Glutamatergic neuron (in vitro differentiated cells): Measurements from ENCODE around the gene RIPOR3. TPM values are rescaled to one million over a fixed set of nuclear protein-coding genes. Genes with fewer than 3 reads are reported as not detected.

Source experiments
- DNase-seq: peaks from one replicate; pipeline ENCODE4 v3.0.0; 2022
- H3K27ac Mint-ChIP-seq: one replicate; pipeline ENCODE4 v1.8.0; 2020; ENCODE audit warnings: mild to moderate bottlenecking, mixed read lengths, inconsistent platforms; ENCODE audit not compliant: unreplicated experiment
- H3K27me3 Mint-ChIP-seq: one replicate; pipeline ENCODE4 v1.8.0; 2020; ENCODE audit warnings: mild to moderate bottlenecking, moderate library complexity, mixed read lengths, inconsistent platforms; ENCODE audit not compliant: unreplicated experiment
- H3K36me3 Mint-ChIP-seq: one replicate; pipeline ENCODE4 v1.8.0; 2020; ENCODE audit warnings: mild to moderate bottlenecking, mixed read lengths, inconsistent platforms; ENCODE audit not compliant: unreplicated experiment
- H3K4me1 Mint-ChIP-seq: one replicate; pipeline ENCODE4 v1.8.0; 2020; ENCODE audit warnings: mild to moderate bottlenecking, low read depth, mixed read lengths, inconsistent platforms; ENCODE audit not compliant: unreplicated experiment
- H3K4me3 Mint-ChIP-seq: one replicate; pipeline ENCODE4 v1.8.0; 2020; ENCODE audit warnings: mild to moderate bottlenecking, mixed read lengths, inconsistent platforms; ENCODE audit not compliant: unreplicated experiment
- H3K9me3 Mint-ChIP-seq: one replicate; pipeline ENCODE4 v1.8.0; 2020; ENCODE audit warnings: mild to moderate bottlenecking, moderate library complexity, mixed read lengths, inconsistent platforms; ENCODE audit not compliant: unreplicated experiment
- total RNA-seq: library from RNA; stranded (reverse); fragmentation: NEBNext Ultra II Directional; extraction: Animal tissue kit (Norgen Biotek cat#: 25700); gene quantifications from one replicate; pipeline ENCODE4 v1.2.1, GENCODE V29; 2021; ENCODE audit not compliant: unreplicated experiment
- TF ChIP-seq, protein P1 (sequence below): fragments of 200-600 bp; sonication (generic); IDR thresholded peaks from one replicate; pipeline ENCODE4 v1.5.0; 2021; ENCODE audit not compliant: partially characterized antibody, unreplicated experiment

The RIPOR3 gene
- total RNA-seq, 1 donor from 2014 or later = not detected

DNA sequence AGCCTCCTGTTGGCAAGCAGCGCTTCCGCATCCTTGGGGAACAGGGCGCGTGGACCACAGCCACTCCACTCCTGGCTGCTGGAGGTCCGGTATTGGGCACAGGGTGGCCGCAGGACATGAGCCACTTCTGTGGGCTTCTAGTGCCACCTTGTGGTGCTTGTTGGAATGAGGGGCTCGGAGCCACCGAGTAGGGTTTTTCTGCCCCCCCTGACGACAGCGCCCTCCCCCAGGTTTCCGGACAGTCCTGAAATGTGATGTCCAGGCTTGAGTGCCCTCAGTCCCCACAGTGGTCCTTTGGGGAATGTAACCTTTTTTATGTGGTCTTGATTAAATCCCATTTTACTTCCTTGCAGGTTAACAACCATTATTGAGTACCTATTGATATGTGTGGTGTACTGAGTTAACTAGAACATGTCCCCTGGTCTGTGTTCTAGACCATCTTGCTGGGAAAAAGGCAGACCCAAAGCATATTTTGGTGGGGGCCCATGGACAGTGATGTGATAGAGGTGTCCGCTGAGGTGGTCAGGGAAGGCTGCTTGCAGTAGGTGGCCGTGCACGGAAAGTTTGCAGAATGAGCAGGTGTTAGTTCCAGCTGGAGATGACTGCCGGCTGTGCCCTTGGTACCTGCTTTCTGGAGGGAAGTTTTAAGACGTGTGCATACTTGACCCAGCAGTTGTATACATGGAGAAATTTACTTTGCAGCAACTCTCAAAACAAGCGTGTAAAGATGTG lies 111.2 kb downstream of the RIPOR3 start:
- Mint-ChIP-seq H3K36me3 (no peaks in the 10 kb centered on the region), H3K27ac (no peak overlapping the region), H3K27me3 (peaks cover 3% of the 10 kb centered on the region), H3K4me3 (no peak overlapping the region), H3K9me3 (no peaks in the 10 kb centered on the region), H3K4me1 (no peaks in the 10 kb centered on the region)
- peak; percentile 74 for DNase-seq
- TF ChIP-seq, protein P1, sequence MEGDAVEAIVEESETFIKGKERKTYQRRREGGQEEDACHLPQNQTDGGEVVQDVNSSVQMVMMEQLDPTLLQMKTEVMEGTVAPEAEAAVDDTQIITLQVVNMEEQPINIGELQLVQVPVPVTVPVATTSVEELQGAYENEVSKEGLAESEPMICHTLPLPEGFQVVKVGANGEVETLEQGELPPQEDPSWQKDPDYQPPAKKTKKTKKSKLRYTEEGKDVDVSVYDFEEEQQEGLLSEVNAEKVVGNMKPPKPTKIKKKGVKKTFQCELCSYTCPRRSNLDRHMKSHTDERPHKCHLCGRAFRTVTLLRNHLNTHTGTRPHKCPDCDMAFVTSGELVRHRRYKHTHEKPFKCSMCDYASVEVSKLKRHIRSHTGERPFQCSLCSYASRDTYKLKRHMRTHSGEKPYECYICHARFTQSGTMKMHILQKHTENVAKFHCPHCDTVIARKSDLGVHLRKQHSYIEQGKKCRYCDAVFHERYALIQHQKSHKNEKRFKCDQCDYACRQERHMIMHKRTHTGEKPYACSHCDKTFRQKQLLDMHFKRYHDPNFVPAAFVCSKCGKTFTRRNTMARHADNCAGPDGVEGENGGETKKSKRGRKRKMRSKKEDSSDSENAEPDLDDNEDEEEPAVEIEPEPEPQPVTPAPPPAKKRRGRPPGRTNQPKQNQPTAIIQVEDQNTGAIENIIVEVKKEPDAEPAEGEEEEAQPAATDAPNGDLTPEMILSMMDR = peak; percentile 79

DNA sequence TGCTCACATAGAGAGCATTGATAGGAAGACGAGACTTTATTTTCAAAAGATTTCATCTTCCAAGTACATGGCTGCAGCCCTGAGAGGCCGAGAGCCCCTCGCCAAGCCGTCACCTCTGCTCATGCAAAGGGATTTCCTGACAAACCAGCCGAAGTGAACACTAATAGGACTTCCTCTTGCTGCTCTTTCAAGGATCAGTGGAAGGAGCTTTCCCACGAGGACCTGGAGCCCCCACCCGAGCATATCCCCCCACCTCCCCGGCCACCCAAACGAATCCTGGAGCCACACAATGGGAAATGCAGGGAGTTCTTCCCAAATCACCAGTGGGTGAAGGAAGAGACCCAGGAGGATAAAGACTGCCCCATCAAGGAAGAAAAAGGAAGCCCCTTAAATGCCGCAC lies 111.8 kb downstream of the RIPOR3 start:
- Mint-ChIP-seq H3K27me3 (peaks cover 4% of the 10 kb centered on the region), H3K27ac (no peak overlapping the region), H3K9me3 (no peaks in the 10 kb centered on the region), H3K4me1 (no peaks in the 10 kb centered on the region), H3K36me3 (no peaks in the 10 kb centered on the region), H3K4me3 (no peak overlapping the region)
- TF ChIP-seq, protein P1 = no peak
- no peak for DNase-seq

DNA sequence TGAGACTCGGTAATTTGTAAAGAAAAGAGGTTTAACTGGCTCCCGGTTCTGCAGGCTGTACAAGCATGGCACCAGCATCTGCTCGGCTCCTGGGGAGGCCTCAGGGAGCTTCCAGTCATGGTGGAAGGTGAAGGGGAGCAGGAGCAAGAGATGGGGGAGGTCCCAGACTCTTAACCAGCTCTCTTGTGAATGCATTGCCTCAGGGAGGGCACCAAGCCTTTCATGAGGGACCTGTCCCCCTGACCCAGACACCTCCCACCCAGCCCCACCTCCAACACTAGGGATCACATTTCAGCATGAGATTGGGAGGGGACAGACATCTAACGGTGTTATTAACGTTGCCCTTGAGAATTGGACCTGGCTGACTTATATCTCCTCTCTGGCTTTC lies 112.6 kb downstream of the RIPOR3 start:
- Mint-ChIP-seq H3K36me3 (no peaks in the 10 kb centered on the region), H3K27me3 (peaks cover 8% of the 10 kb centered on the region), H3K4me1 (no peaks in the 10 kb centered on the region), H3K9me3 (no peaks in the 10 kb centered on the region), H3K27ac (no peak overlapping the region), H3K4me3 (no peak overlapping the region)
- no peak for DNase-seq
- TF ChIP-seq, protein P1 = no peak

DNA sequence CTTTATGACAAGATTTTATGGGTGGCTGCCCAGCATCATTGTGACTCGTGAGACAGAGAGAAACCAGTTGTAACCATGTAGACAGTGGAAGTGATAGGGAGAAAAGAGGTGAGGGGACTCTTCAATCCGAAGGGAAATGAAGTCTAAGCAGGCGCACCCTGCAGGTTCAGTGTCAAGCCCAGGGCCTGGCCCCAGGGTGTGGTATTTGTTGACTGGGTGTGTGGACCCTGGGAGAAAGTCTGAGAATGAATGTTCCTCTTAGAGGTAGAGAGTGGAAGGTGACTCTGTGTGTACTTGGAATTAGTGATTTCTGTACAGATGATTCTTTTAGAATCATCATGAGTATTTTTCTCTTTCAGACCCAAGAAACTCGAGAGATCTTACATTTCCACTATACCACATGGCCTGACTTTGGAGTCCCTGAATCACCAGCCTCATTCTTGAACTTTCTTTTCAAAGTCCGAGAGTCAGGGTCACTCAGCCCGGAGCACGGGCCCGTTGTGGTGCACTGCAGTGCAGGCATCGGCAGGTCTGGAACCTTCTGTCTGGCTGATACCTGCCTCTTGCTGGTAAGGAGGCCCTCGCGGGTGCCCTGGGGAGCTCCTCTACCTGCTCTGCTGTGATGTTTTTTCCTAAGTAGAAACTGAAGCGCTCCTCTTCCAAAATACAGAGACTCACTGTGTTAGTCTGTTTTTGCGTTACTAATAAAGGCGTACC lies 113.1 kb downstream of the RIPOR3 start:
- TF ChIP-seq, protein P1 = no peak
- DNase-seq = no peak
- Mint-ChIP-seq H3K27ac (no peak overlapping the region), H3K36me3 (no peaks in the 10 kb centered on the region), H3K4me1 (peaks cover 4% of the 10 kb centered on the region), H3K9me3 (no peaks in the 10 kb centered on the region), H3K27me3 (peaks cover 8% of the 10 kb centered on the region), H3K4me3 (no peak overlapping the region)
